Left forelimb (tissue), 1 donor: ENCODE results near the gene GPR37L1.
"Not testable (repeated sequence)": the region's sequence is repeated elsewhere in the genome, so short reads cannot be mapped to it uniquely, and the experiment has no call there.

Experiments
- DNase-seq: peaks from one replicate; pipeline ENCODE4 v3.0.0-alpha.2; 2018; ENCODE audit warnings: low spot score

Gene GPR37L1

GRCh38 chr1:202171292-202172014 lies 48.7 kb downstream of the GPR37L1 start:
- DNase-seq, result no peak

GRCh38 chr1:202172015-202172355 lies 49.3 kb downstream of the GPR37L1 start:
- DNase-seq, result no peak

- no peak for DNase-seq
Observed at GRCh38 chr1:202173993-202174392, 51.3 kb downstream of the GPR37L1 start.

- DNase-seq, result no peak
Observed at GRCh38 chr1:202176949-202177927, 54.5 kb downstream of the GPR37L1 start.

- no peak for DNase-seq
Observed at GRCh38 chr1:202179828-202180750, 57.4 kb downstream of the GPR37L1 start.

- DNase-seq, result not testable (repeated sequence)
Observed at GRCh38 chr1:202180751-202181139, 58.0 kb downstream of the GPR37L1 start.

GRCh38 chr1:202181586-202181985 lies 58.9 kb downstream of the GPR37L1 start:
- DNase-seq, result no peak

- DNase-seq, result no peak
Observed at GRCh38 chr1:202182040-202182877, 59.5 kb downstream of the GPR37L1 start.
